NCI-H187 (cell line): Measurements from ENCODE around the gene MYBL2.
A peak's percentile ranks its signal among the peaks of the same experiment; 100 is the strongest.

Experiments
- DNase-seq, 2 experiments: peaks; one replicate each; lab custom pipeline; 2025; lab: John Stamatoyannopoulos, UW

The MYBL2 gene

DNA sequence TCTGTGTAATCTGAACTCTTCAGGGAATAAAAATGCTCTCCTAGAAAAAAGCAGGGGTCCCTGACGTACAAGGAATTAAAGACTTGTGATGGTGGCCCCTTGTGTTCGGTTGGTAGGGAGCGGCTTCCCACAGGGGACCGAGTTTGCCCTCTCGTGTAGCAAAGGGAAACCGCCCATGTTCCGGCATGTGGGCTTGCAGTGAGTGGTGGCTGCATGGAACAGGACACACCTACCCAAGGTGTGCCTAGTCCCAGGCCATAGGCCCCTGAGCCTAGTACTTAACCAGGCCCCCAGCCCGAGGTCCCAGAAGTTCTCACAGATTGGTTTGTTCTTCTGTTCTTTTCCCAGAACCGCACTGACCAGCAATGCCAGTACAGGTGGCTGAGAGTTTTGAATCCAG is 15.5 kb downstream of the MYBL2 start:
- no peak for DNase-seq

DNA sequence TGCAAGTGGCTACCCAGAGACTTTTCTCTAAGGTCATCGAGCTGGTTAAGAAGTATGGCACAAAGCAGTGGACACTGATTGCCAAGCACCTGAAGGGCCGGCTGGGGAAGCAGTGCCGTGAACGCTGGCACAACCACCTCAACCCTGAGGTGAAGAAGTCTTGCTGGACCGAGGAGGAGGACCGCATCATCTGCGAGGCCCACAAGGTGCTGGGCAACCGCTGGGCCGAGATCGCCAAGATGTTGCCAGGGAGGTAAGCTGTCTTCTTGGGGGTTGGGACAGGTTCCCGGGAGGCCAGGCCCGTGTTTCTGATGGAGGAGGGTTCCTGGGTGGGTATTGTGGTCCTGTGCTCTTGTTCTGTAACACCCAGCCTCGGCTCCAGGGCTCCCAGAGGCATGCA is 19.9 kb downstream of the MYBL2 start:
- DNase-seq, result no peak

DNA sequence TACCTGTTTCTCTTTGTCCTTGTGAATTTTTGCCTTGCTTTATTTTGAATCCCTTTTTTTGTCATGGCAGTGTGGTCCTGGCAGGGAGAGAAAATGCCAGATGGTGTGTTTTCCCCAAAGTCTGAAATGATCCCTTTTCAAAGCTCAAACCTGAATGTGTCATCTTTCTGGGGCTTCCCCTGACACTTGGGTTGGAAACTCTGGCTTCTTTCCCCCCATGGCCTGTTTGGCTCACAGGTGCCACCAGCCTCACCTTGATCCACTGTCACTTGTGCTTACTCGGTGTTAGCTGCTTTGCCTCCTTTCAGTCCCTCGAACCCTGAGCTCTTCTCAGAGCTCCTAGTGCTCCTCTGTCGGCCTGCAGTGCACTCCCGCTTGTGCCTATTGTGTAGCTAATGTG is 22.3 kb downstream of the MYBL2 start:
- no peak for DNase-seq

DNA sequence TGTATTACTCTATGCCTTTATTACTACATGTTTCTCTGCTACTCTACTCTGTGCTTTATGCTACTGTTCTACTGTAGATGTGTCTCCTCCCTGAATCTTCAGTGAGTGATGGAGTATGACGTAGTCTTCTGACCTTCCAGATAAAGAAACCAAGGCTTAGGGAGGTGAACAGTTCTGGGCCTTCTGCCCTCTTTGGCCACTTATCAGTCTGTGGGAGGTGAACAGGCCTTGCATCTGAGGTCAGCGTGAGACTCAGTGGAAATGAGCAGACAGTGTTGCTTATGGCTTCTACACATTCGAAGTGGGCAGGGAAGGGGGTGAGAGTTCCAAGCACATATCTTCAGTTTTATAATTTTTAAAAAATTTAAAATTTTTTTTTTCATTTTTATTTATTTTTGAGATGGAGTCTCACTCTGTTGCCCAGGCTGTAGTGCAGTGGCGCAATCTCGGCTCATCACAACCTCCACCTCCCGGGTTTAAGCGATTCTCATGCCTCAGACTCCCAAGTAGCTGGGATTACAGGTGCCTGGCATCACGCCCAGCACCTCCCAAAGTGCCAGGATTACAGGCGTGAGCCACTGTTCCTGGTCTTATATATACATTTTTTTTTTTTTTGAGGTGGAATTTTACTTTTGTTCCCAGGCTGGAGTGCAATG is 24.2 kb downstream of the MYBL2 start:
- no peak for DNase-seq

- DNase-seq, result peak in 1 of 2 experiments; percentile 3
These were observed 25.1 kb downstream of the MYBL2 start for GRCh38 chr20:43691928-43692524.

DNA sequence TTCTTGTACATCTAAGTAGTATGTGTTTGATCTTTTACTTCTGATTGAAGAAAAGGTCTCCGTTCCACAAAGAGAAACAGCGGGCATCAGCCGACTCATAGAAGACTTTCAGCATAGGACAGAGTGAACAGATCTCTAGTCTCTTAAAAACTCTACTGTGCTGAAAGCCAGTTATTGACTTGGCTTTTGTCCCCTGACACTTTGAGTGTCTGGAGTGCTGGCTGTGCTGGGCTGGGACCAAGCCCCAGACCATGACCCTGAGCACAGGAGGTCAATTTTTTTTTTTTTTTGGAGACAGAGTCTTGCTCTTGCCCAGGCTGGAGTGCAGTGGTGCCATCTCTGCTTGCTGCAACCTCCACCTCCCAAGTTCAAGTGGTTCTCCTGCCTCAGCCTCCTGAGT is 27.8 kb downstream of the MYBL2 start:
- no peak for DNase-seq

- DNase-seq, result no peak
These were observed 28.7 kb downstream of the MYBL2 start for GRCh38 chr20:43695571-43695970.

- no peak for DNase-seq
These were observed 33.1 kb downstream of the MYBL2 start for GRCh38 chr20:43699941-43700565.

- no peak for DNase-seq
These were observed 33.7 kb downstream of the MYBL2 start for GRCh38 chr20:43700627-43701026.

DNA sequence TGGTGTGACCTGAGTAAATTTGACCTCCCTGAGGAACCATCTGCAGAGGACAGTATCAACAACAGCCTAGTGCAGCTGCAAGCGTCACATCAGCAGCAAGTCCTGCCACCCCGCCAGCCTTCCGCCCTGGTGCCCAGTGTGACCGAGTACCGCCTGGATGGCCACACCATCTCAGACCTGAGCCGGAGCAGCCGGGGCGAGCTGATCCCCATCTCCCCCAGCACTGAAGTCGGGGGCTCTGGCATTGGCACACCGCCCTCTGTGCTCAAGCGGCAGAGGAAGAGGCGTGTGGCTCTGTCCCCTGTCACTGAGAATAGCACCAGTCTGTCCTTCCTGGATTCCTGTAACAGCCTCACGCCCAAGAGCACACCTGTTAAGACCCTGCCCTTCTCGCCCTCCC is 35.6 kb downstream of the MYBL2 start:
- no peak for DNase-seq

GRCh38 chr20:43710370-43711044 is 43.6 kb downstream of the MYBL2 start:
- no peak for DNase-seq

GRCh38 chr20:43711098-43711654 is 44.3 kb downstream of the MYBL2 start:
- no peak for DNase-seq

DNA sequence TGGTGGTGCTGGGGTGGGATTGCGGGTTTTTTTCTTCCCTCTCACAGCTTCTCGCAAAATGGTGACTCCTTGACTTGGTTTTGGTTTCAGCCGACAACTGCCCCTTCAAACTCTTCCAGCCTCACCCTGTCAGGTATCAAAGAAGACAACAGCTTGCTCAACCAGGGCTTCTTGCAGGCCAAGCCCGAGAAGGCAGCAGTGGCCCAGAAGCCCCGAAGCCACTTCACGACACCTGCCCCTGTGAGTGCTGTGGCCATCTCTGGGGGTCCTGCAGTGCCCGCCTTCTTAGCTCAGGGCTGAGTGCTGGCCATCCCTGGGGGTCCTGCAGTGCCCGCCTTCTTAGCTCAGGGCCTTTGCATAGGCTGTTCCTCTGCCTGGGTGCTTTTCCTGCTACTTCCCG is 48.1 kb downstream of the MYBL2 start:
- DNase-seq, result no peak

- no peak for DNase-seq
These were observed 48.6 kb downstream of the MYBL2 start for GRCh38 chr20:43715511-43715910.

GRCh38 chr20:43716123-43716522 is 49.2 kb downstream of the MYBL2 start:
- DNase-seq, result no peak

DNA sequence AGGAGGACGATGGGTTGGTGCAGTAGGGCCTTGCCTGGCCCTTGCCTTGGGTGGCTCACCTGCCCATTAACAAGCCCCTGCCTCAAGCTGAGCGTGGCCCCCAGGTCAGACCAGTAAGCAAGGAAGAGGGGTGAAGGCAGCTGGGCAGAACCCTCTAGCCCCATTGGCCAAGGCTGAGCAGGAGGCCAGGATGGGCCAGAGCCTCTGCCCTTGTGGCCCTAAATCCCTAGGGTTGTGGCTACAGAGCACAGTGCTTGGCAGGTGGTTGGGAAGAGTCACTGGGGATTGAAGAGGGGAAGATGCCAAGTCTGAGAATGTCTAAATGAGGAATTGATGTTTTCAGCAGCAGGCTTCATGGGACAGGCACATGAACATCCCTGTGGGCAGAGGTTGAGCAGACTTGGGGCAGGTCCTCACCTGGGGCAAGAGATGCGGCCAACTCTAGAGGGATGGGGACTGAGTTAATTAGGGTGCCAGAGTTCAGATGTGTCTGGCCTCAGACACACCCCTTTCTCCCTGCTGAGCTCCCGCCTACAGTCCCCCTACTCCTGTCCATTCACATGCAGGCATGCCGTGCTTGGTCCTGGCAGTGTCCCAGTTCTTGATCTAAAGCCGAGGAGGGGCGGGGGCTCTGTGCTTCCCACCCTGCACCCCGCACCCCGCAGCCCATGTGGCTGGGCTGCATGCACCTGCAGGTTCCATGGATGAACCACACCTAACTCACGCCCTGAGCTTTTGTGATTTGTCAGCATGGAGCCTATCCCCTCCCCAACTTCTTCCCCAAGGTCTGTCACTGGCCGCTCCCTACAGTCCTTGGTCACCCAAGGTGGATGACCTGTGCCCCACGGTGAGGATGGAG is 50.1 kb downstream of the MYBL2 start:
- DNase-seq, result no peak

- DNase-seq, result no peak
These were observed 50.7 kb downstream of the MYBL2 start for GRCh38 chr20:43717616-43717995.

- DNase-seq, result no peak
These were observed 53.1 kb downstream of the MYBL2 start for GRCh38 chr20:43720007-43720406.

DNA sequence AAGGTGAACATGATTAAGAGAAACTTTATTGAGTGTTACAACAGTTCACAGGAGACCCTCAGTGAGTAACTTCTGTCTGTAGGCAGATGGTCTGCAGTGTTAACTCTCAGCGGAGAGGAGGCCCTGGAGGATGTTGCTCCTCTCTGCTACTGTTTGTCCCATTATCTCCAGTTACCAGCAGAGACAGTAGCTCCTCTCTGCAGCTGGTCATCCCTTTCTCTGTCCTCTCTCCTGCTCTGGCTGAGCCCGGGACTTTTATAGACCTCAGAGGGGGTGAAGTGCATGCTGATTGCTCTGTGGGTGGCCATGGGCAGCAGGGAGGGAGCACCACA is 54.1 kb downstream of the MYBL2 start:
- DNase-seq, result no peak

GRCh38 chr20:43721429-43722152 is 54.7 kb downstream of the MYBL2 start:
- DNase-seq, result peak; percentile 53 to 54

GRCh38 chr20:43722153-43722505 is 55.2 kb downstream of the MYBL2 start:
- DNase-seq, result no peak
